Fibroblast of the aortic adventitia (primary cell): ENCODE data around the gene RSPRY1. TPM values are rescaled to one million over a fixed set of nuclear protein-coding genes. Genes with fewer than 3 reads are reported as not detected.

ENCODE experiments used
- DNase-seq: peaks from one replicate; pipeline ENCODE4 v3.0.0-alpha.2; 2010; ENCODE audit warnings: low read depth
- H3K4me3 ChIP-seq: 2 replicates; pipeline ENCODE4 v1.5.1; 2011; ENCODE audit warnings: low read depth, mild to moderate bottlenecking, control low read depth, low read length, moderate library complexity
- CTCF ChIP-seq: IDR thresholded peaks from 2 replicates; pipeline ENCODE4 v1.5.1; 2011; ENCODE audit warnings: mild to moderate bottlenecking, low read length, control low read depth, inconsistent platforms; ENCODE audit not compliant: insufficient read depth
- total RNA-seq: library from RNA; depleted of rRNA; stranded (reverse); fragments of >200 nt; gene quantifications from 2 replicates; pipeline ENCODE4 v1.2.3, GENCODE V29; 2012; ENCODE audit warnings: low replicate concordance

Gene RSPRY1
- total RNA-seq, 1 donor, result 49.8 TPM

GRCh38 chr16:57203451-57203850 lies 17.3 kb downstream of the RSPRY1 start:
- no peak overlapping the region for H3K4me3 ChIP-seq
- DNase-seq, result no peak
- TF ChIP-seq CTCF, result no peak

GRCh38 chr16:57204675-57205074 lies 18.5 kb downstream of the RSPRY1 start:
- no peak for DNase-seq
- TF ChIP-seq CTCF, result peak; percentile 16
- no peak overlapping the region for H3K4me3 ChIP-seq

- no peak overlapping the region for H3K4me3 ChIP-seq
- no peak for TF ChIP-seq CTCF
- no peak for DNase-seq
Measured at GRCh38 chr16:57208926-57209325, 22.8 kb downstream of the RSPRY1 start.

- TF ChIP-seq CTCF, result no peak
- no peak overlapping the region for H3K4me3 ChIP-seq
- DNase-seq, result no peak
Measured at GRCh38 chr16:57209780-57210179, 23.7 kb downstream of the RSPRY1 start.

- no peak for DNase-seq
- TF ChIP-seq CTCF, result no peak
- no peak overlapping the region for H3K4me3 ChIP-seq
Measured at GRCh38 chr16:57213462-57213861, 27.3 kb downstream of the RSPRY1 start.

GRCh38 chr16:57216968-57217367 lies 30.8 kb downstream of the RSPRY1 start:
- no peak overlapping the region for H3K4me3 ChIP-seq
- TF ChIP-seq CTCF, result no peak
- no peak for DNase-seq

- no peak overlapping the region for H3K4me3 ChIP-seq
- no peak for TF ChIP-seq CTCF
- DNase-seq, result no peak
Measured at GRCh38 chr16:57223057-57223456, 36.9 kb downstream of the RSPRY1 start.
